K562 (cell line): ENCODE measurements around the gene MRPS18B. TPM values are rescaled to one million over a fixed set of nuclear protein-coding genes. Genes with fewer than 3 reads are reported as not detected.

Source experiments
- ATAC-seq: fragments of 200-7000 bp; cut with Tn5 transposase; 3 replicates; pipeline ENCODE4 v1.9.1; 2020; ENCODE audit warnings: moderate library complexity
- BruUV-seq: library from RNA; stranded (reverse); fragments of 400-500 nt; replicated peaks from 2 replicates; lab custom pipeline; 2021; lab: Mats Ljungman, UMichigan
- CTCF ChIA-PET: fragments of 300-600 bp; formaldehyde crosslinking; extraction: SDS; loops from one replicate; lab custom pipeline; 2021; ENCODE audit warnings: low intra/inter-chr PET ratio; lab: Yijun Ruan, JAX
- POLR2A ChIA-PET: fragments of 300-600, 350-650 bp; sonication (Branson Sonifier 250); formaldehyde crosslinking; extraction: SDS; loops from one replicate; lab custom pipeline; 2021; ENCODE audit warnings: antibody characterized with exemption, inconsistent platforms; lab: Yijun Ruan, JAX
- DNase-seq, 4 experiments: peaks; one replicate each; pipeline versions ENCODE4 v3.0.0 to v3.0.0-alpha.2; 2011 to 2018; ENCODE audit warnings: low spot score in 3 of 4, mixed read lengths in 3 of 4; ENCODE audit errors: extremely low read depth in 1 of 4
- FAIRE-seq: peaks from 2 replicates; lab custom pipeline; 2011; peaks lifted over from hg19 to GRCh38; lab: Jason Lieb, UNC
- H2AFZ ChIP-seq: 2 replicates; pipeline ENCODE4 v1.6.0; 2011; ENCODE audit warnings: low read depth, low read length, control low read depth, inconsistent platforms
- H3K27ac ChIP-seq: fragments of 200-600 bp; 3 replicates; pipeline ENCODE4 v1.8.0; 2011; ENCODE audit warnings: low read depth, mild to moderate bottlenecking, control low read depth, inconsistent platforms, low read length, moderate library complexity, mixed read lengths; ENCODE audit errors: extremely low read depth
- H3K27me3 ChIP-seq, 2 experiments: fragments of 300-600 bp in 1 of 2; 2 replicates in 1 of 2; 3 replicates in 1 of 2; pipeline versions ENCODE4 v1.6.0 to v1.8.0; 2011; ENCODE audit warnings: inconsistent platforms in 2 of 2, low read length in 2 of 2, mild to moderate bottlenecking in 1 of 2, mixed read lengths in 1 of 2, moderate library complexity in 1 of 2; ENCODE audit not compliant: control insufficient read depth in 2 of 2, insufficient read depth in 2 of 2
- H3K36me3 ChIP-seq: fragments of 300-600 bp; 3 replicates; pipeline ENCODE4 v1.8.0; 2011; ENCODE audit warnings: mild to moderate bottlenecking, low read length, inconsistent platforms; ENCODE audit not compliant: control insufficient read depth, insufficient read depth
- H3K4me1 ChIP-seq, 2 experiments: fragments of 200-600 bp in 1 of 2; replicated peaks in 1 of 2; 2 replicates in 1 of 2; 3 replicates in 1 of 2; pipeline versions ENCODE4 v1.5.1 to v1.8.0; 2011; ENCODE audit warnings: inconsistent platforms in 2 of 2, low read length in 2 of 2, mild to moderate bottlenecking in 1 of 2, mixed read lengths in 1 of 2, moderate library complexity in 1 of 2; ENCODE audit not compliant: control insufficient read depth in 2 of 2, insufficient read depth in 2 of 2
- H3K4me2 ChIP-seq: 2 replicates; pipeline ENCODE4 v1.6.1; 2011; ENCODE audit warnings: low read length, control low read depth, inconsistent platforms, mixed read lengths; ENCODE audit not compliant: insufficient read depth
- H3K4me3 ChIP-seq: fragments of 200-600 bp; sonication (generic), shearing (Covaris generic); 2 replicates; pipeline ENCODE4 v1.5.1; 2016; ENCODE audit warnings: control low read depth, inconsistent platforms
- H3K79me2 ChIP-seq: fragments of 200-600 bp; 3 replicates; pipeline ENCODE4 v1.8.0; 2011; ENCODE audit warnings: low read length, inconsistent platforms; ENCODE audit not compliant: control insufficient read depth, insufficient read depth
- H3K9ac ChIP-seq, 2 experiments: 2 replicates each; pipeline versions ENCODE4 v1.6.0 to v1.6.1; 2011; ENCODE audit warnings: low read depth in 2 of 2, low read length in 2 of 2, control low read depth in 1 of 2, inconsistent platforms in 1 of 2, mild to moderate bottlenecking in 1 of 2, mixed read lengths in 1 of 2; ENCODE audit not compliant: insufficient read depth in 1 of 2
- H3K9me1 ChIP-seq: one replicate; pipeline ENCODE4 v1.6.0; 2011; ENCODE audit warnings: inconsistent platforms, mild to moderate bottlenecking, low read length, moderate library complexity; ENCODE audit not compliant: control insufficient read depth, insufficient read depth
- H3K9me3 ChIP-seq: replicated peaks from 2 replicates; pipeline ENCODE4 v1.5.1; 2011; ENCODE audit warnings: low read depth, low read length, inconsistent platforms; ENCODE audit not compliant: control insufficient read depth, insufficient read depth
- H4K20me1 ChIP-seq: replicated peaks from 2 replicates; pipeline ENCODE4 v1.6.1; 2011; ENCODE audit warnings: low read length, inconsistent platforms, mixed read lengths; ENCODE audit not compliant: control insufficient read depth, insufficient read depth
- GATAD2B ChIP-seq: fragments of 450-650 bp; IDR thresholded peaks from 2 replicates; pipeline ENCODE4 v1.6.1; 2017; ENCODE audit warnings: mild to moderate bottlenecking, borderline replicate concordance
- POLR2A ChIP-seq: fragments of 450-650 bp; conservative IDR thresholded peaks from 2 replicates; pipeline ENCODE4 v1.6.1; 2016
- TFAM ChIP-seq: fragments of 250-450 bp; sonication (Bioruptor Pico); conservative IDR thresholded peaks from 2 replicates; pipeline ENCODE4 v1.5.0; 2021; ENCODE audit warnings: mild to moderate bottlenecking, moderate library complexity
- ZNF124 ChIP-seq: sonication (generic); formaldehyde crosslinking; IDR thresholded peaks from 2 replicates; pipeline ENCODE4 v1.8.1; 2022; ENCODE audit warnings: missing genetic modification reagents
- ZNF76 ChIP-seq: fragments of 250-450 bp; sonication (Bioruptor Pico); IDR thresholded peaks from 2 replicates; pipeline ENCODE4 v1.4.0; 2020; ENCODE audit warnings: mild to moderate bottlenecking, moderate library complexity, borderline replicate concordance
- ZNF780A ChIP-seq: fragments of 250-450 bp; sonication (Bioruptor Pico); IDR thresholded peaks from 2 replicates; pipeline ENCODE4 v1.5.0; 2021; ENCODE audit warnings: mild to moderate bottlenecking
- WGBS: fragments of 100-300 bp; shearing (Covaris generic); methylation state at CpG from one replicate; pipeline ENCODE4 v1.1.6; 2016; ENCODE audit warnings: low coverage, mixed read lengths; ENCODE audit not compliant: insufficient coverage; ENCODE audit errors: missing lambda C conversion rate; 5-methylcytosine and 5-hydroxymethylcytosine counted together
- in situ Hi-C: fragments of 300-500 bp; cut with MboI; formaldehyde crosslinking; loops from 4 replicates; pipeline ENCODE4 v1.15.0; 2018; ENCODE audit warnings: inconsistent platforms, mixed read lengths
- intact Hi-C: fragments of 100-400 bp; cut with micrococcal nuclease; formaldehyde crosslinking; loops from 2 replicates; pipeline ENCODE4 v1.14.2; 2022
- polyA plus RNA-seq, 8 experiments: library from polyadenylated mRNA; depleted of rRNA in 4 of 8; stranded (reverse) in 5 of 8; unstranded in 3 of 8; fragments of >200 nt; fragmentation: Nextera tagmentation in 2 of 8; fragmentation: Illumina TruSeq in 1 of 8; extraction: Ambion mirVana in 2 of 8; extraction: Trizol in 1 of 8; gene quantifications; 2 replicates each; pipeline versions ENCODE4 v1.2.1 to v1.2.3, GENCODE V29; 2011 to 2014; ENCODE audit warnings: inconsistent platforms in 1 of 8, missing spikeins in 1 of 8
- total RNA-seq, 7 experiments: library from RNA; depleted of rRNA in 6 of 7; stranded (reverse); fragments of >200 nt in 6 of 7; fragmentation: Illumina TruSeq in 2 of 7; extraction: Trizol in 2 of 7; gene quantifications; 2 replicates each; pipeline versions ENCODE4 v1.2.1 to v1.2.3, GENCODE V29; 2011 to 2021; ENCODE audit warnings: low replicate concordance in 1 of 7
- TF ChIP-seq, protein P1 (sequence below): fragments of 250-450 bp; sonication (Bioruptor Pico); IDR thresholded peaks from 2 replicates; pipeline ENCODE4 v1.8.0; 2021; ENCODE audit warnings: moderate library complexity, mild to moderate bottlenecking, inconsistent platforms
- TF ChIP-seq, protein P2 (sequence below): fragments of 250-450 bp; sonication (Bioruptor Pico); IDR thresholded peaks from 2 replicates; pipeline ENCODE4 v1.5.0; 2020; ENCODE audit warnings: mild to moderate bottlenecking

Gene MRPS18B
- total and polyA plus RNA-seq, 9 of the 15 experiments (the other 6 are each of a cell fraction or from before 2014, with no cell fraction given): 132 to 383 (median 178) TPM

DNA sequence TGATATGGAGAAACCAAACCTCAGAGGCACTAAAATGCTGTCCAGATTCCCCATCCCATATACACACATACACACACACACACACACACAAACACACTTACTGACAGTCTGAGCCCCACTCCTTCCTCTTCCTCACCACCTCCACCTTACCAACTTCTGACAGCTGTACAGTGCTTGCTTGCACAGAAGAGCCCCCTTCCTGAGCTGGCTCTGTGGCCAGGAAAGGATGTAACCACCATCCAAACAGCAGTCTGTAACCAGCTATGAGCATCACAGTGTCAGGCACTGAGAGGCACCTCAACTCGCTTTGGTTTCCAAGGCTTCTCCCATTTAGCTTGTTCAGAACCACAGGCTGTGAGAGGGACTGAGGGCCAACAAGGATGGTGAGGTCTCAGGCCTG is 23.4 kb downstream of the MRPS18B start:
- peaks cover 20% of the 10 kb centered on the region for H3K36me3 ChIP-seq
- H3K4me3 ChIP-seq: no peak overlapping the region
- no TSS peak for BruUV-seq
- no peak overlapping the region for H2AFZ ChIP-seq
- H3K4me2 ChIP-seq: no peak overlapping the region
- WGBS: 24% methylated on average over 1 of the region's 1 CpG
- ChIA-PET POLR2A (interaction anchor here (0.5 to 2.2 kb wide), 6 partner anchors 9 to 82 kb away, joined by 3 to 8 read pairs (median 6); no protein-coding TSS in a partner anchor), CTCF (no interaction called here)
- H3K9me1 ChIP-seq: no peaks in the 10 kb centered on the region
- H3K27me3 ChIP-seq: no peaks in the 10 kb centered on the region
- H4K20me1 ChIP-seq: no peaks in the 10 kb centered on the region
- H3K27ac ChIP-seq: no peak overlapping the region
- DNase-seq (no peak), FAIRE-seq (no peak), ATAC-seq (no peak)
- H3K79me2 ChIP-seq: peaks cover 7% of the 10 kb centered on the region; the same call in 2 of the 3 replicates
- no peak overlapping the region; a peak in 1 of 4 replicates for H3K9ac ChIP-seq
- in situ Hi-C loops (no loop called here), intact Hi-C loops (no loop called here)
- TF ChIP-seq ZNF124 (CRISPR knock-in tag) (no peak), ZNF780A (CRISPR knock-in tag) (no peak), POLR2A (no peak), TFAM (CRISPR knock-in tag) (no peak), ZNF76 (no peak), GATAD2B (no peak)
- TF ChIP-seq, protein P1, sequence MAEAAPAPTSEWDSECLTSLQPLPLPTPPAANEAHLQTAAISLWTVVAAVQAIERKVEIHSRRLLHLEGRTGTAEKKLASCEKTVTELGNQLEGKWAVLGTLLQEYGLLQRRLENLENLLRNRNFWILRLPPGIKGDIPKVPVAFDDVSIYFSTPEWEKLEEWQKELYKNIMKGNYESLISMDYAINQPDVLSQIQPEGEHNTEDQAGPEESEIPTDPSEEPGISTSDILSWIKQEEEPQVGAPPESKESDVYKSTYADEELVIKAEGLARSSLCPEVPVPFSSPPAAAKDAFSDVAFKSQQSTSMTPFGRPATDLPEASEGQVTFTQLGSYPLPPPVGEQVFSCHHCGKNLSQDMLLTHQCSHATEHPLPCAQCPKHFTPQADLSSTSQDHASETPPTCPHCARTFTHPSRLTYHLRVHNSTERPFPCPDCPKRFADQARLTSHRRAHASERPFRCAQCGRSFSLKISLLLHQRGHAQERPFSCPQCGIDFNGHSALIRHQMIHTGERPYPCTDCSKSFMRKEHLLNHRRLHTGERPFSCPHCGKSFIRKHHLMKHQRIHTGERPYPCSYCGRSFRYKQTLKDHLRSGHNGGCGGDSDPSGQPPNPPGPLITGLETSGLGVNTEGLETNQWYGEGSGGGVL (CRISPR knock-in tag): no peak
- TF ChIP-seq, protein P2, sequence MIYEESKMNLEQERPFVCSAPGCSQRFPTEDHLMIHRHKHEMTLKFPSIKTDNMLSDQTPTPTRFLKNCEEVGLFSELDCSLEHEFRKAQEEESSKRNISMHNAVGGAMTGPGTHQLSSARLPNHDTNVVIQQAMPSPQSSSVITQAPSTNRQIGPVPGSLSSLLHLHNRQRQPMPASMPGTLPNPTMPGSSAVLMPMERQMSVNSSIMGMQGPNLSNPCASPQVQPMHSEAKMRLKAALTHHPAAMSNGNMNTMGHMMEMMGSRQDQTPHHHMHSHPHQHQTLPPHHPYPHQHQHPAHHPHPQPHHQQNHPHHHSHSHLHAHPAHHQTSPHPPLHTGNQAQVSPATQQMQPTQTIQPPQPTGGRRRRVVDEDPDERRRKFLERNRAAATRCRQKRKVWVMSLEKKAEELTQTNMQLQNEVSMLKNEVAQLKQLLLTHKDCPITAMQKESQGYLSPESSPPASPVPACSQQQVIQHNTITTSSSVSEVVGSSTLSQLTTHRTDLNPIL (CRISPR knock-in tag): no peak
- H3K4me1 ChIP-seq: peaks cover 8% of the 10 kb centered on the region in 2 experiments
- H3K9me3 ChIP-seq: no peaks in the 10 kb centered on the region; the same call in 1 of the 2 replicates
